Mammary epithelial cell (primary cell): ENCODE data around the gene CIAO3.

Experiments used
- EZH2 ChIP-seq: IDR thresholded peaks from 2 replicates; pipeline ENCODE4 v1.6.1; 2012; ENCODE audit warnings: low read length, inconsistent platforms, borderline replicate concordance
- TF ChIP-seq, protein P1 (sequence below), 2 donors: IDR thresholded peaks in 1 of 2; conservative IDR thresholded peaks in 1 of 2; 2 replicates each; pipeline ENCODE4 v1.5.1; 2011 to 2012; ENCODE audit warnings: inconsistent platforms in 2 of 2, low read length in 2 of 2, mild to moderate bottlenecking in 2 of 2, control low read depth in 1 of 2, low read depth in 1 of 2; ENCODE audit not compliant: insufficient read depth in 1 of 2; ENCODE audit errors: extremely low read depth in 1 of 2

DNA sequence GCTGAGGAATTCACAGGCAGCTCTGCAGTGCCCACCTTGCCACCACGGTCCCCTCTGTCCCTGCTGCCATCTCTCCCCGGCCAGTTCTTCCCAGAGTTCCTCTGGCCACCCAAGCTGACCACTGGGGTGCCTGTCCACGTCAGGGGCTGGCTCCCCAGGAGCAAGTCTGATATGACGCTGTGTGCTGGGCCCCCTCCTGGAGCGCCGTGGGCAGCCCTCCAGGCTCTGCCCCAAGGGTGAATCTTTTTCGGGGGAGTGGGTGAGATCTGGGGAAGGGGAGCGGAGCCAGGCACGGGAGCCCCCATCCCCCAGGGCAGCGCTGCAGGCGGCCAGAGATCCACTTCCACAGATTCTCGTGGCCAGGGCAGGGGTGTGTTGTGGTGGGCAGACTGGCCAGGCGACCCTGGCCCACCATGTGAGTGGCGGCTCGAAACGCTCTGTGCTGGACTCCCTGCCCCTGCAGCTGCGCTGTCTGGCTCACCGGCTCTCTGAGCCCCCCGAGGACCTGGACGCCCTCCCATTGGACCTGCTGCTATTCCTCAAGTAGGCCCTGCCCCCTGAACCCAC, 23.5 kb upstream of the CIAO3 start:
- TF ChIP-seq EZH2 = no peak
- TF ChIP-seq, protein P1, sequence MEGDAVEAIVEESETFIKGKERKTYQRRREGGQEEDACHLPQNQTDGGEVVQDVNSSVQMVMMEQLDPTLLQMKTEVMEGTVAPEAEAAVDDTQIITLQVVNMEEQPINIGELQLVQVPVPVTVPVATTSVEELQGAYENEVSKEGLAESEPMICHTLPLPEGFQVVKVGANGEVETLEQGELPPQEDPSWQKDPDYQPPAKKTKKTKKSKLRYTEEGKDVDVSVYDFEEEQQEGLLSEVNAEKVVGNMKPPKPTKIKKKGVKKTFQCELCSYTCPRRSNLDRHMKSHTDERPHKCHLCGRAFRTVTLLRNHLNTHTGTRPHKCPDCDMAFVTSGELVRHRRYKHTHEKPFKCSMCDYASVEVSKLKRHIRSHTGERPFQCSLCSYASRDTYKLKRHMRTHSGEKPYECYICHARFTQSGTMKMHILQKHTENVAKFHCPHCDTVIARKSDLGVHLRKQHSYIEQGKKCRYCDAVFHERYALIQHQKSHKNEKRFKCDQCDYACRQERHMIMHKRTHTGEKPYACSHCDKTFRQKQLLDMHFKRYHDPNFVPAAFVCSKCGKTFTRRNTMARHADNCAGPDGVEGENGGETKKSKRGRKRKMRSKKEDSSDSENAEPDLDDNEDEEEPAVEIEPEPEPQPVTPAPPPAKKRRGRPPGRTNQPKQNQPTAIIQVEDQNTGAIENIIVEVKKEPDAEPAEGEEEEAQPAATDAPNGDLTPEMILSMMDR (conservative IDR thresholded peaks at IDR 0.05 in 1 of 2, IDR thresholded peaks at IDR 0.05 in 1 of 2; ENCODE audit: extremely low read depth in 1 of 2, insufficient read depth in 1 of 2, low read depth in 1 of 2, low read length in 2 of 2) = no peak
